ENCODE measurements around the gene FOS. TPM values are rescaled to one million over a fixed set of nuclear protein-coding genes. Genes with fewer than 3 reads are reported as not detected.

Gene FOS
- total RNA-seq, 1 experiment from 2014 or later = 23.9 TPM

GRCh38 chr14:75252254-75252837 lies 26.3 kb upstream of the FOS start:
- ChIA-PET CTCF (no interaction called here), POLR2A (no interaction called here)
- Mint-ChIP-seq H3K27me3 (ENCODE audit: low read depth) (no peaks in the 10 kb centered on the region), H3K27ac (no peak overlapping the region; the same call in 1 of the 2 replicates), H3K4me3 (no peak overlapping the region), H3K4me1 (peaks cover 39% of the 10 kb centered on the region), H3K36me3 (no peaks in the 10 kb centered on the region), H3K9me3 (no peaks in the 10 kb centered on the region)
- no peak for ATAC-seq
- no peak for DNase-seq (ENCODE audit: low spot score)
- TF ChIP-seq RORB (CRISPR knock-in tag; IDR thresholded peaks at IDR 0.05) (no peak), FOXJ3 (CRISPR knock-in tag; IDR thresholded peaks at IDR 0.05; ENCODE audit: borderline replicate concordance) (no peak), HMGXB4 (CRISPR knock-in tag; IDR thresholded peaks at IDR 0.05) (no peak), ELF4 (CRISPR knock-in tag; IDR thresholded peaks at IDR 0.05; ENCODE audit: low read depth) (no peak), TP53 (CRISPR knock-in tag; IDR thresholded peaks at IDR 0.05) (no peak), EMX1 (CRISPR knock-in tag; IDR thresholded peaks at IDR 0.05) (no peak)

DNA sequence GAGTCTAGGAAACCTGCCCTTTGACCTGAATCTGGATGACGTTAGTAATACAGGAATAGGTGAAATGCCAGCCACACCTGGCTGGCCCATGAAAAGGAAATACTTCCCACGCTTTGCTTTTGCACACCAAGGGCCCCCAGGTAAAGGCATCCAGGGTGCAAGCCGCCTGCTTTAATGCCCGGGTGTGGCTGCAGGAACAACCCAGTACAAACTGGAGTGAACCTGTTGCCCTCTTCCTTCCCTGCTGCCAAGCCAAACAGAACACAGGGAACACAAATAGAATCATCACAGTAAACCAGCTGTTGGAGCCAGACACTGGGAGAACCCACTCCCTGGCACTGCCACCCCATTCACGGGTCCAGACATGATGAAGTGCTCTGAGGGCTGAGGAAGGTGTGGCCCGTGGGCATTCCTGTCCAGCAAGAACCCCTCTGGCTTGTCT lies 24.2 kb upstream of the FOS start:
- H3K36me3 Mint-ChIP-seq = no peaks in the 10 kb centered on the region
- H3K27ac Mint-ChIP-seq = no peak overlapping the region
- ATAC-seq (no peak), DNase-seq (ENCODE audit: low spot score) (no peak)
- POLR2A ChIA-PET = no interaction called here
- no peak overlapping the region for H3K4me3 Mint-ChIP-seq
- no peak for TF ChIP-seq E2F4 (CRISPR knock-in tag; IDR thresholded peaks at IDR 0.05; ENCODE audit: borderline replicate concordance, low read depth)
- no peak for TF ChIP-seq NR1H2 (CRISPR knock-in tag; IDR thresholded peaks at IDR 0.05)
- no peak for TF ChIP-seq PRRX2 (CRISPR knock-in tag; IDR thresholded peaks at IDR 0.05)
- no peak for TF ChIP-seq GABPB1 (CRISPR knock-in tag; IDR thresholded peaks at IDR 0.05)
- no peak for TF ChIP-seq STAT6 (CRISPR knock-in tag; conservative IDR thresholded peaks at IDR 0.05; ENCODE audit: low read depth)
- TF ChIP-seq CREM (CRISPR knock-in tag; IDR thresholded peaks at IDR 0.05) = no peak
- TF ChIP-seq SMAD4 (CRISPR knock-in tag; IDR thresholded peaks at IDR 0.05) = no peak
- peaks cover 35% of the 10 kb centered on the region for H3K4me1 Mint-ChIP-seq
- H3K27me3 Mint-ChIP-seq (ENCODE audit: low read depth) = no peaks in the 10 kb centered on the region
- CTCF ChIA-PET = no interaction called here
- H3K9me3 Mint-ChIP-seq = no peaks in the 10 kb centered on the region

- Mint-ChIP-seq H3K4me1 (peaks cover 34% of the 10 kb centered on the region), H3K27me3 (ENCODE audit: low read depth) (no peaks in the 10 kb centered on the region), H3K27ac (peak overlapping the region; percentile 5; the same call in 1 of the 2 replicates), H3K4me3 (no peak overlapping the region), H3K36me3 (no peaks in the 10 kb centered on the region), H3K9me3 (no peaks in the 10 kb centered on the region)
- DNase-seq (ENCODE audit: low spot score) (no peak), ATAC-seq (no peak)
- CTCF ChIA-PET = interaction anchor here (0.7 kb wide), 1 partner anchor 49 kb away, joined by 3 read pairs; no protein-coding TSS in a partner anchor
- TF ChIP-seq JUN (CRISPR knock-in tag; IDR thresholded peaks at IDR 0.05) = no peak
- no peak for TF ChIP-seq PRDM15 (CRISPR knock-in tag; IDR thresholded peaks at IDR 0.05)
- TF ChIP-seq NR3C1 (CRISPR knock-in tag; conservative IDR thresholded peaks at IDR 0.05; ENCODE audit: low read depth) = no peak
- no peak for TF ChIP-seq ESRRA (CRISPR knock-in tag; IDR thresholded peaks at IDR 0.05; ENCODE audit: borderline replicate concordance)
- TF ChIP-seq ZNF263 (CRISPR knock-in tag; IDR thresholded peaks at IDR 0.05; ENCODE audit: low read depth) = peak; percentile 85
- TF ChIP-seq OVOL2 (CRISPR knock-in tag; IDR thresholded peaks at IDR 0.05; ENCODE audit: borderline replicate concordance) = no peak
- no peak for TF ChIP-seq HMGA2 (CRISPR knock-in tag; IDR thresholded peaks at IDR 0.05)
- no peak for TF ChIP-seq CBFB (CRISPR knock-in tag; IDR thresholded peaks at IDR 0.05; ENCODE audit: low read depth)
- no peak for TF ChIP-seq FOXJ3 (CRISPR knock-in tag; IDR thresholded peaks at IDR 0.05; ENCODE audit: borderline replicate concordance)
- POLR2A ChIA-PET = interaction anchor here (0.6 to 0.9 kb wide), 2 partner anchors 24 to 28 kb away, joined by 3 read pairs; partner anchors contain the start of gene FOS
Measured at GRCh38 chr14:75254901-75255584, 23.6 kb upstream of the FOS start.

Measured in WTC11 (cell line).